Measurements from ENCODE around the gene ZNF816.

Gene ZNF816

GRCh38 chr19:52962394-52963246, at the start of gene ZNF816:
TSS of gene ZNF816 (minus strand) at chr19:52962881. CDS start at chr19:52956089, 6,792 bp downstream.
- H3K4me1 ChIP-seq (ENCODE audit: control insufficient read depth, insufficient read depth, low read length, unreplicated experiment), result peaks cover 7% of the 10 kb centered on the region
- peak within 1 kb of the TSS; percentile 94 for H3K4me3 ChIP-seq (ENCODE audit: low read depth, low read length)
- H3K79me2 ChIP-seq (ENCODE audit: control insufficient read depth, insufficient read depth, low read length, unreplicated experiment), result peaks cover 10% of the 10 kb centered on the region
- peak within 1 kb of the TSS; percentile 49 for H3K27ac ChIP-seq (ENCODE audit: low read depth, low read length)
- H3K36me3 ChIP-seq (ENCODE audit: insufficient read depth, low read length), result peaks cover 4% of the 10 kb centered on the region; the same call in 1 of the 2 replicates
- peak within 1 kb of the TSS; percentile 55 for H2AFZ ChIP-seq (ENCODE audit: low read length, unreplicated experiment)
- no peaks in the 10 kb centered on the region for H3K27me3 ChIP-seq (ENCODE audit: insufficient read depth, low read length)

GRCh38 chr19:53012006-53012405, 49.3 kb upstream of the ZNF816 start:
- Histone ChIP-seq H3K79me2 (ENCODE audit: control insufficient read depth, insufficient read depth, low read length, unreplicated experiment) (peaks cover 14% of the 10 kb centered on the region), H3K27ac (ENCODE audit: low read depth, low read length) (no peak overlapping the region), H2AFZ (ENCODE audit: low read length, unreplicated experiment) (no peak overlapping the region), H3K36me3 (ENCODE audit: insufficient read depth, low read length) (no peaks in the 10 kb centered on the region), H3K4me3 (ENCODE audit: low read depth, low read length) (no peak overlapping the region), H3K4me1 (ENCODE audit: control insufficient read depth, insufficient read depth, low read length, unreplicated experiment) (peaks cover 11% of the 10 kb centered on the region), H3K27me3 (ENCODE audit: insufficient read depth, low read length) (no peaks in the 10 kb centered on the region)

GRCh38 chr19:53010494-53010893, 47.8 kb upstream of the ZNF816 start:
- no peak overlapping the region for H3K4me3 ChIP-seq (ENCODE audit: low read depth, low read length)
- H2AFZ ChIP-seq (ENCODE audit: low read length, unreplicated experiment), result no peak overlapping the region
- H3K4me1 ChIP-seq (ENCODE audit: control insufficient read depth, insufficient read depth, low read length, unreplicated experiment), result peaks cover 11% of the 10 kb centered on the region
- peaks cover 12% of the 10 kb centered on the region for H3K79me2 ChIP-seq (ENCODE audit: control insufficient read depth, insufficient read depth, low read length, unreplicated experiment)
- H3K36me3 ChIP-seq (ENCODE audit: insufficient read depth, low read length), result no peaks in the 10 kb centered on the region
- no peaks in the 10 kb centered on the region for H3K27me3 ChIP-seq (ENCODE audit: insufficient read depth, low read length)
- no peak overlapping the region for H3K27ac ChIP-seq (ENCODE audit: low read depth, low read length)

- Histone ChIP-seq H2AFZ (ENCODE audit: low read length, unreplicated experiment) (no peak overlapping the region), H3K79me2 (ENCODE audit: control insufficient read depth, insufficient read depth, low read length, unreplicated experiment) (peaks cover 7% of the 10 kb centered on the region), H3K4me1 (ENCODE audit: control insufficient read depth, insufficient read depth, low read length, unreplicated experiment) (peaks cover 11% of the 10 kb centered on the region), H3K4me3 (ENCODE audit: low read depth, low read length) (no peak overlapping the region), H3K27me3 (ENCODE audit: insufficient read depth, low read length) (no peaks in the 10 kb centered on the region), H3K27ac (ENCODE audit: low read depth, low read length) (no peak overlapping the region), H3K36me3 (ENCODE audit: insufficient read depth, low read length) (no peaks in the 10 kb centered on the region)
Observed at GRCh38 chr19:53008061-53008778, 45.5 kb upstream of the ZNF816 start.

GRCh38 chr19:53007606-53008005, 44.9 kb upstream of the ZNF816 start:
- Histone ChIP-seq H3K4me1 (ENCODE audit: control insufficient read depth, insufficient read depth, low read length, unreplicated experiment) (peaks cover 11% of the 10 kb centered on the region), H3K4me3 (ENCODE audit: low read depth, low read length) (no peak overlapping the region), H3K27me3 (ENCODE audit: insufficient read depth, low read length) (no peaks in the 10 kb centered on the region), H2AFZ (ENCODE audit: low read length, unreplicated experiment) (no peak overlapping the region), H3K36me3 (ENCODE audit: insufficient read depth, low read length) (no peaks in the 10 kb centered on the region), H3K79me2 (ENCODE audit: control insufficient read depth, insufficient read depth, low read length, unreplicated experiment) (peaks cover 7% of the 10 kb centered on the region), H3K27ac (ENCODE audit: low read depth, low read length) (no peak overlapping the region)

GRCh38 chr19:53007200-53007599, 44.5 kb upstream of the ZNF816 start:
- Histone ChIP-seq H3K36me3 (ENCODE audit: insufficient read depth, low read length) (no peaks in the 10 kb centered on the region), H3K27me3 (ENCODE audit: insufficient read depth, low read length) (no peaks in the 10 kb centered on the region), H3K4me1 (ENCODE audit: control insufficient read depth, insufficient read depth, low read length, unreplicated experiment) (peaks cover 11% of the 10 kb centered on the region), H3K4me3 (ENCODE audit: low read depth, low read length) (no peak overlapping the region), H2AFZ (ENCODE audit: low read length, unreplicated experiment) (no peak overlapping the region), H3K27ac (ENCODE audit: low read depth, low read length) (no peak overlapping the region), H3K79me2 (ENCODE audit: control insufficient read depth, insufficient read depth, low read length, unreplicated experiment) (peaks cover 7% of the 10 kb centered on the region)

- no peak overlapping the region for H2AFZ ChIP-seq (ENCODE audit: low read length, unreplicated experiment)
- no peak overlapping the region for H3K27ac ChIP-seq (ENCODE audit: low read depth, low read length)
- no peaks in the 10 kb centered on the region for H3K4me1 ChIP-seq (ENCODE audit: control insufficient read depth, insufficient read depth, low read length, unreplicated experiment)
- H3K4me3 ChIP-seq (ENCODE audit: low read depth, low read length), result no peak overlapping the region
- no peaks in the 10 kb centered on the region for H3K36me3 ChIP-seq (ENCODE audit: insufficient read depth, low read length)
- H3K27me3 ChIP-seq (ENCODE audit: insufficient read depth, low read length), result no peaks in the 10 kb centered on the region
- no peaks in the 10 kb centered on the region for H3K79me2 ChIP-seq (ENCODE audit: control insufficient read depth, insufficient read depth, low read length, unreplicated experiment)
Observed at GRCh38 chr19:53004242-53004641, 41.6 kb upstream of the ZNF816 start.

- H3K36me3 ChIP-seq (ENCODE audit: insufficient read depth, low read length), result no peaks in the 10 kb centered on the region
- H3K4me3 ChIP-seq (ENCODE audit: low read depth, low read length), result no peak overlapping the region
- no peaks in the 10 kb centered on the region for H3K79me2 ChIP-seq (ENCODE audit: control insufficient read depth, insufficient read depth, low read length, unreplicated experiment)
- H3K27me3 ChIP-seq (ENCODE audit: insufficient read depth, low read length), result no peaks in the 10 kb centered on the region
- no peak overlapping the region for H2AFZ ChIP-seq (ENCODE audit: low read length, unreplicated experiment)
- H3K4me1 ChIP-seq (ENCODE audit: control insufficient read depth, insufficient read depth, low read length, unreplicated experiment), result no peaks in the 10 kb centered on the region
- no peak overlapping the region for H3K27ac ChIP-seq (ENCODE audit: low read depth, low read length)
Observed at GRCh38 chr19:53002479-53002878, 39.8 kb upstream of the ZNF816 start.

GRCh38 chr19:52997975-52998374, 35.3 kb upstream of the ZNF816 start:
- H3K4me1 ChIP-seq (ENCODE audit: control insufficient read depth, insufficient read depth, low read length, unreplicated experiment), result no peaks in the 10 kb centered on the region
- H2AFZ ChIP-seq (ENCODE audit: low read length, unreplicated experiment), result no peak overlapping the region
- H3K27ac ChIP-seq (ENCODE audit: low read depth, low read length), result no peak overlapping the region
- no peaks in the 10 kb centered on the region for H3K36me3 ChIP-seq (ENCODE audit: insufficient read depth, low read length)
- no peak overlapping the region for H3K4me3 ChIP-seq (ENCODE audit: low read depth, low read length)
- no peaks in the 10 kb centered on the region for H3K79me2 ChIP-seq (ENCODE audit: control insufficient read depth, insufficient read depth, low read length, unreplicated experiment)
- H3K27me3 ChIP-seq (ENCODE audit: insufficient read depth, low read length), result no peaks in the 10 kb centered on the region

GRCh38 chr19:52995711-52996110, 33.0 kb upstream of the ZNF816 start:
- Histone ChIP-seq H3K36me3 (ENCODE audit: insufficient read depth, low read length) (no peaks in the 10 kb centered on the region), H3K4me1 (ENCODE audit: control insufficient read depth, insufficient read depth, low read length, unreplicated experiment) (peaks cover 14% of the 10 kb centered on the region)

More at GRCh38 chr19:52995711-52996110, 33.0 kb upstream of the ZNF816 start:
- Histone ChIP-seq H3K4me3 (ENCODE audit: low read depth, low read length) (no peak overlapping the region), H2AFZ (ENCODE audit: low read length, unreplicated experiment) (no peak overlapping the region), H3K79me2 (ENCODE audit: control insufficient read depth, insufficient read depth, low read length, unreplicated experiment) (peaks cover 1% of the 10 kb centered on the region), H3K27me3 (ENCODE audit: insufficient read depth, low read length) (no peaks in the 10 kb centered on the region), H3K27ac (ENCODE audit: low read depth, low read length) (no peak overlapping the region)
